ENCODE measurements around the gene SMURF2.

DNA sequence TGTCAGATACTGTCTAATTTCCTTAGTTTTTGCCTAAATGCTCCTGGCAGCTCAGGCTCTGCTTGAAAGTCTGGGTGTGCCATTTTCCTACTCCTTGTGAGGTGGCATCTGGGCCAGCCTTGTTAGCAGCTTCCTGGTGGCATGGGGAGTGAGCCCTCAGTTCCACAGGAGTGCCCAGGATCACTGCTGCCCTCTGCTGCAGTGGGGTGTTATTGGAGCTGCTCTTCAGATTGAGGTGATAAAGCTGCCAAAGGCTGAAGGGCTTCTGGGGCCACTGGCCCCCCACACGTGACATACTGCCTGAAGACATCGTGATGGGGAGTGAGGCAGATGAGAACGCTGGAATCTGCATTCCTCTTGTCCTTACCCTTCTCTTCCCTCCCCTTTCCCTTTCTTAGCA lies 127.9 kb downstream of the SMURF2 start:
- TF ChIP-seq, protein P1, sequence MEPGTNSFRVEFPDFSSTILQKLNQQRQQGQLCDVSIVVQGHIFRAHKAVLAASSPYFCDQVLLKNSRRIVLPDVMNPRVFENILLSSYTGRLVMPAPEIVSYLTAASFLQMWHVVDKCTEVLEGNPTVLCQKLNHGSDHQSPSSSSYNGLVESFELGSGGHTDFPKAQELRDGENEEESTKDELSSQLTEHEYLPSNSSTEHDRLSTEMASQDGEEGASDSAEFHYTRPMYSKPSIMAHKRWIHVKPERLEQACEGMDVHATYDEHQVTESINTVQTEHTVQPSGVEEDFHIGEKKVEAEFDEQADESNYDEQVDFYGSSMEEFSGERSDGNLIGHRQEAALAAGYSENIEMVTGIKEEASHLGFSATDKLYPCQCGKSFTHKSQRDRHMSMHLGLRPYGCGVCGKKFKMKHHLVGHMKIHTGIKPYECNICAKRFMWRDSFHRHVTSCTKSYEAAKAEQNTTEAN (CRISPR knock-in tag; IDR thresholded peaks at IDR 0.05): no peak
- no peak for TF ChIP-seq EZH2 (IDR thresholded peaks at IDR 0.05; ENCODE audit: borderline replicate concordance, low read depth, low read length)
- no peak for TF ChIP-seq HDGF (IDR thresholded peaks at IDR 0.05)
- no peak for TF ChIP-seq TAF1 (IDR thresholded peaks at IDR 0.05; ENCODE audit: control insufficient read depth, extremely low read depth, insufficient read depth, low read length, severe bottlenecking)

All from K562 (cell line).